GM12878 (cell line): ENCODE data around the gene DCC. TPM values are rescaled to one million over a fixed set of nuclear protein-coding genes. Genes with fewer than 3 reads are reported as not detected.

ENCODE experiments used
- ATAC-seq: fragments of 200-7000 bp; cut with Tn5 transposase; 3 replicates; pipeline ENCODE4 v1.9.1; 2020; ENCODE audit warnings: mild to moderate bottlenecking, moderate library complexity
- BruUV-seq: library from RNA; stranded (reverse); fragments of 400-500 nt; replicated peaks from 2 replicates; lab custom pipeline; 2021; lab: Mats Ljungman, UMichigan
- CTCF ChIA-PET: fragments of 300-600 bp; sonication (Branson Sonifier 250); formaldehyde crosslinking; extraction: SDS; loops from one replicate; lab custom pipeline; 2021; ENCODE audit warnings: inconsistent platforms; lab: Yijun Ruan, JAX
- POLR2A ChIA-PET: fragments of 350-600 bp; formaldehyde crosslinking; extraction: SDS; loops from one replicate; lab custom pipeline; 2021; ENCODE audit warnings: inconsistent platforms; lab: Charles Lee
- RAD21 ChIA-PET: fragments of 300-600 bp; sonication (Branson Sonifier 250); formaldehyde crosslinking; loops from one replicate; lab custom pipeline; 2023; ENCODE audit warnings: antibody characterized with exemption; ENCODE audit not compliant: unreplicated experiment; lab: Charles Lee
- SMC1A ChIA-PET: fragments of 300-600 bp; sonication (Branson Sonifier 250); formaldehyde crosslinking; loops from one replicate; lab custom pipeline; 2023; ENCODE audit not compliant: unreplicated experiment, uncharacterized antibody; lab: Charles Lee
- DNase-seq: peaks from one replicate; pipeline ENCODE4 v3.0.0-alpha.2; 2011; ENCODE audit warnings: low read depth, low spot score
- FAIRE-seq: peaks from 3 replicates; lab custom pipeline; 2011; peaks lifted over from hg19 to GRCh38; lab: Jason Lieb, UNC
- H2AFZ ChIP-seq: 2 replicates; pipeline ENCODE4 v1.6.0; 2011; ENCODE audit warnings: low read depth, low read length, control low read depth; ENCODE audit not compliant: control insufficient read depth
- H3K27ac ChIP-seq: 2 replicates; pipeline ENCODE4 v1.5.1; 2011; ENCODE audit warnings: control low read depth; ENCODE audit not compliant: control insufficient read depth, insufficient read depth
- H3K27me3 ChIP-seq, 2 experiments: replicated peaks in 1 of 2; 2 replicates each; pipeline versions ENCODE4 v1.6.0 to v1.6.1; 2011; ENCODE audit warnings: low read length in 1 of 2; ENCODE audit not compliant: control insufficient read depth in 2 of 2, insufficient read depth in 2 of 2
- H3K36me3 ChIP-seq, 2 experiments: 2 replicates each; pipeline ENCODE4 v1.5.1; 2011; ENCODE audit warnings: low read length in 1 of 2; ENCODE audit not compliant: control insufficient read depth in 2 of 2, insufficient read depth in 2 of 2
- H3K4me1 ChIP-seq: 2 replicates; pipeline ENCODE4 v1.6.1; 2011; ENCODE audit warnings: mild to moderate bottlenecking, low read length, moderate library complexity, mixed read lengths; ENCODE audit not compliant: control insufficient read depth, insufficient read depth
- H3K4me2 ChIP-seq: 2 replicates; pipeline ENCODE4 v1.6.0; 2011; ENCODE audit warnings: control low read depth; ENCODE audit not compliant: control insufficient read depth, insufficient read depth
- H3K4me3 ChIP-seq: fragments of 200-600 bp; sonication (generic); 2 replicates; pipeline ENCODE4 v1.5.1; 2016
- H3K79me2 ChIP-seq: 2 replicates; pipeline ENCODE4 v1.6.0; 2011; ENCODE audit warnings: low read length; ENCODE audit not compliant: control insufficient read depth, insufficient read depth
- H3K9ac ChIP-seq: 2 replicates; pipeline ENCODE4 v1.8.0; 2011; ENCODE audit warnings: low read length, control low read depth, mixed read lengths; ENCODE audit not compliant: control insufficient read depth, insufficient read depth
- H3K9me3 ChIP-seq: replicated peaks from 3 replicates; pipeline ENCODE4 v1.5.1; 2011; ENCODE audit warnings: mild to moderate bottlenecking, low read length; ENCODE audit not compliant: control insufficient read depth, insufficient read depth
- H4K20me1 ChIP-seq: 2 replicates; pipeline ENCODE4 v1.6.0; 2011; ENCODE audit not compliant: control insufficient read depth, insufficient read depth
- BCL11A ChIP-seq: IDR thresholded peaks from 2 replicates; pipeline ENCODE4 v1.6.1; 2011; ENCODE audit warnings: low read depth, low read length
- CHD4 ChIP-seq: fragments of 200-600 bp; sonication (generic); IDR thresholded peaks from 2 replicates; pipeline ENCODE4 v1.6.1; 2016; ENCODE audit warnings: mild to moderate bottlenecking
- MEF2B ChIP-seq: fragments of 450-650 bp; IDR thresholded peaks from 2 replicates; pipeline ENCODE4 v1.6.1; 2018; ENCODE audit warnings: mild to moderate bottlenecking, moderate library complexity; ENCODE audit not compliant: partially characterized antibody, poor library complexity, severe bottlenecking
- MTA2 ChIP-seq: fragments of 450-650 bp; IDR thresholded peaks from 2 replicates; pipeline ENCODE4 v1.6.1; 2016; ENCODE audit warnings: low read depth, mild to moderate bottlenecking, moderate library complexity
- SP1 ChIP-seq: IDR thresholded peaks from one replicate; pipeline ENCODE4 v1.6.1; 2011; ENCODE audit warnings: low read depth, low read length
- SRF ChIP-seq, 2 experiments: IDR thresholded peaks; 2 replicates each; pipeline ENCODE4 v1.6.1; 2011; ENCODE audit warnings: low read depth in 2 of 2, low read length in 2 of 2, mild to moderate bottlenecking in 1 of 2, moderate library complexity in 1 of 2
- WGBS: methylation state at CpG from one replicate; pipeline ENCODE4 v1.1.6; 2016; ENCODE audit warnings: low lambda C conversion rate; ENCODE audit not compliant: insufficient replicate concordance, insufficient coverage; ENCODE audit errors: missing lambda C conversion rate; 5-methylcytosine and 5-hydroxymethylcytosine counted together
- in situ Hi-C: fragments of 300-500 bp; cut with MboI; formaldehyde crosslinking; loops from 9 replicates; pipeline ENCODE4 v1.14.3; 2018; ENCODE audit warnings: mixed read lengths
- intact Hi-C: fragments of 100-400 bp; cut with micrococcal nuclease; formaldehyde crosslinking; loops from one replicate; pipeline ENCODE4 v1.14.2; 2022; ENCODE audit not compliant: unreplicated experiment
- polyA plus RNA-seq, 11 experiments: library from polyadenylated mRNA; depleted of rRNA in 4 of 11; unstranded in 6 of 11; stranded (reverse) in 5 of 11; fragments of >200 nt; fragmentation: Nextera tagmentation in 4 of 11; fragmentation: Illumina TruSeq in 1 of 11; extraction: Ambion mirVana in 4 of 11; extraction: Trizol in 1 of 11; gene quantifications; 1 replicate in 1 of 11; 2 replicates in 10 of 11; pipeline versions ENCODE4 v1.2.1 to v1.2.3, GENCODE V29; 2011 to 2016; ENCODE audit warnings: inconsistent platforms in 2 of 11, missing spikeins in 2 of 11, low read depth in 1 of 11
- total RNA-seq, 4 experiments: library from RNA; depleted of rRNA in 3 of 4; stranded (reverse); fragments of >200 nt in 3 of 4; fragmentation: Illumina TruSeq in 1 of 4; extraction: Trizol in 1 of 4; gene quantifications; 2 replicates each; pipeline versions ENCODE4 v1.2.1 to v1.2.3, GENCODE V29; 2013 to 2021
- TF ChIP-seq, protein P1 (sequence below): fragments of 450-650 bp; IDR thresholded peaks from 2 replicates; pipeline ENCODE4 v1.6.1; 2016; ENCODE audit warnings: mild to moderate bottlenecking
- TF ChIP-seq, protein P2 (sequence below): fragments of 450-650 bp; IDR thresholded peaks from 2 replicates; pipeline ENCODE4 v1.6.1; 2014; ENCODE audit warnings: mild to moderate bottlenecking
- TF ChIP-seq, protein P3 (sequence below): IDR thresholded peaks from 2 replicates; pipeline ENCODE4 v1.6.1; 2011; ENCODE audit warnings: low read depth, low read length, improper control_type of control experiment, borderline replicate concordance

The DCC gene
- total and polyA plus RNA-seq, 10 of the 15 experiments (the other 5 are each of a cell fraction or from before 2014, with no cell fraction given): 0.01 TPM; not detected in 9

DNA sequence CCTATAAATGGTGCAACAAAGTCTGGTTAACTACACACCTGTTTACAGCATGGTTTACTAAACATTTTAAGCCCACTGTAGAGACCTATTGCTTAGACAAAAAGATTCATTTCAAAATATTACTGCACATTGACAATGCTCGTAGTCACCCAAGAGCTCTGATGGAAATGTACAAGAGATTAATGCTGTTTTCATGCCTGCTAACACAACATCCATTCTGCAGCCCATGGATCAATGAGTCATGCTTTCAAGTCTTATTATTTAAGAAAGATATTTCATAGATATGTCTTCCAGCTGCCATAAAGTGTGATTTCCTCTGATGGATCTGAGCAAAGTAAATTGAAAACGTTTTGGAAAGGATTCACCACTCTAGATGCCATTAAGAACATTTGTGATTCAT lies 1103.3 kb downstream of the DCC start (continued):
- TF ChIP-seq BCL11A: no peak
- no peak for TF ChIP-seq MEF2B
- no peak for TF ChIP-seq SRF (IDR thresholded peaks at IDR 0.05; ENCODE audit: low read depth in 2 of 2, low read length in 2 of 2)
- TF ChIP-seq, protein P1, sequence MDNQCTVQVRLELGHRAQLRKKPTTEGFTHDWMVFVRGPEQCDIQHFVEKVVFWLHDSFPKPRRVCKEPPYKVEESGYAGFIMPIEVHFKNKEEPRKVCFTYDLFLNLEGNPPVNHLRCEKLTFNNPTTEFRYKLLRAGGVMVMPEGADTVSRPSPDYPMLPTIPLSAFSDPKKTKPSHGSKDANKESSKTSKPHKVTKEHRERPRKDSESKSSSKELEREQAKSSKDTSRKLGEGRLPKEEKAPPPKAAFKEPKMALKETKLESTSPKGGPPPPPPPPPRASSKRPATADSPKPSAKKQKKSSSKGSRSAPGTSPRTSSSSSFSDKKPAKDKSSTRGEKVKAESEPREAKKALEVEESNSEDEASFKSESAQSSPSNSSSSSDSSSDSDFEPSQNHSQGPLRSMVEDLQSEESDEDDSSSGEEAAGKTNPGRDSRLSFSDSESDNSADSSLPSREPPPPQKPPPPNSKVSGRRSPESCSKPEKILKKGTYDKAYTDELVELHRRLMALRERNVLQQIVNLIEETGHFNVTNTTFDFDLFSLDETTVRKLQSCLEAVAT: no peak
- TF ChIP-seq CHD4: no peak
- TF ChIP-seq SP1: no peak
- TF ChIP-seq MTA2: no peak

DNA sequence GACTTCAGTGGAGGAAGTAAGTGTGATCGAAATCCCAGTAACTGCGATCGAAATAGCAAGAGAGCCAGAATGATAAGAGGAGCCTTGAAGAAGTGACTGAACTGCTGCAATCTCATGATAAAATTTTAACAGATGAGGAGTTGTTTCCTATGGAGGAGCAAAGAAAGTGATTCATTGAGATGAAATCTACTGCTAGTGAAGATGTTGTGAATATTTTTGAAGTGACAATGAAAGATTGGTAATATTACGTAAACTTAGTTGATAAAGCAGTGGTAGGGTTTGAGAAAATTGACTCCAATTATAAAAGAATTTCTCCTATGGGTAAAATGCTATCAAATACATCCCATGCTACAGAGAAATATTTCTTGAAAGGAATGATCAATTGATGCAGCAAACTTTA lies 1103.8 kb downstream of the DCC start:
- TF ChIP-seq, protein P2, sequence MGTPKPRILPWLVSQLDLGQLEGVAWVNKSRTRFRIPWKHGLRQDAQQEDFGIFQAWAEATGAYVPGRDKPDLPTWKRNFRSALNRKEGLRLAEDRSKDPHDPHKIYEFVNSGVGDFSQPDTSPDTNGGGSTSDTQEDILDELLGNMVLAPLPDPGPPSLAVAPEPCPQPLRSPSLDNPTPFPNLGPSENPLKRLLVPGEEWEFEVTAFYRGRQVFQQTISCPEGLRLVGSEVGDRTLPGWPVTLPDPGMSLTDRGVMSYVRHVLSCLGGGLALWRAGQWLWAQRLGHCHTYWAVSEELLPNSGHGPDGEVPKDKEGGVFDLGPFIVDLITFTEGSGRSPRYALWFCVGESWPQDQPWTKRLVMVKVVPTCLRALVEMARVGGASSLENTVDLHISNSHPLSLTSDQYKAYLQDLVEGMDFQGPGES: no peak
- TF ChIP-seq, protein P3, sequence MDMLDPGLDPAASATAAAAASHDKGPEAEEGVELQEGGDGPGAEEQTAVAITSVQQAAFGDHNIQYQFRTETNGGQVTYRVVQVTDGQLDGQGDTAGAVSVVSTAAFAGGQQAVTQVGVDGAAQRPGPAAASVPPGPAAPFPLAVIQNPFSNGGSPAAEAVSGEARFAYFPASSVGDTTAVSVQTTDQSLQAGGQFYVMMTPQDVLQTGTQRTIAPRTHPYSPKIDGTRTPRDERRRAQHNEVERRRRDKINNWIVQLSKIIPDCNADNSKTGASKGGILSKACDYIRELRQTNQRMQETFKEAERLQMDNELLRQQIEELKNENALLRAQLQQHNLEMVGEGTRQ: no peak
- TF ChIP-seq, all 136 proteins: peak for 0
- Histone ChIP-seq H3K79me2 (no peaks in the 10 kb centered on the region), H3K9me3 (no peaks in the 10 kb centered on the region), H3K4me1 (no peaks in the 10 kb centered on the region), H3K9ac (no peak overlapping the region), H3K27ac (no peak overlapping the region), H3K4me2 (no peak overlapping the region), H2AFZ (no peak overlapping the region), H3K4me3 (no peak overlapping the region), H3K36me3 (no peaks in the 10 kb centered on the region), H3K27me3 (no peaks in the 10 kb centered on the region), H4K20me1 (no peaks in the 10 kb centered on the region)
- ATAC-seq (no peak), DNase-seq (no peak), FAIRE-seq (no peak)
- POLR2A ChIA-PET: no interaction called here
- in situ Hi-C loops (no loop called here), intact Hi-C loops (no loop called here)
- SMC1A ChIA-PET: no interaction called here
- BruUV-seq: no TSS peak
- CTCF ChIA-PET: interaction anchor here (0.5 to 0.7 kb wide), 2 partner anchors 8 to 1327 kb away, joined by 3 to 4 read pairs; no protein-coding TSS in a partner anchor
- RAD21 ChIA-PET: no interaction called here
- 48% methylated on average over 4 of the region's 4 CpGs for WGBS
